GM12878 (cell line): Measurements from ENCODE around the gene ZNF618. TPM values are rescaled to one million over a fixed set of nuclear protein-coding genes. Genes with fewer than 3 reads are reported as not detected.

Experiments used
- ATAC-seq: fragments of 200-7000 bp; cut with Tn5 transposase; 3 replicates; pipeline ENCODE4 v1.9.1; 2020; ENCODE audit warnings: mild to moderate bottlenecking, moderate library complexity
- BruUV-seq: library from RNA; stranded (reverse); fragments of 400-500 nt; replicated peaks from 2 replicates; lab custom pipeline; 2021; lab: Mats Ljungman, UMichigan
- CTCF ChIA-PET: fragments of 300-600 bp; sonication (Branson Sonifier 250); formaldehyde crosslinking; extraction: SDS; loops from one replicate; lab custom pipeline; 2021; ENCODE audit warnings: inconsistent platforms; lab: Yijun Ruan, JAX
- POLR2A ChIA-PET: fragments of 350-600 bp; formaldehyde crosslinking; extraction: SDS; loops from one replicate; lab custom pipeline; 2021; ENCODE audit warnings: inconsistent platforms; lab: Charles Lee
- RAD21 ChIA-PET: fragments of 300-600 bp; sonication (Branson Sonifier 250); formaldehyde crosslinking; loops from one replicate; lab custom pipeline; 2023; ENCODE audit warnings: antibody characterized with exemption; ENCODE audit not compliant: unreplicated experiment; lab: Charles Lee
- SMC1A ChIA-PET: fragments of 300-600 bp; sonication (Branson Sonifier 250); formaldehyde crosslinking; loops from one replicate; lab custom pipeline; 2023; ENCODE audit not compliant: unreplicated experiment, uncharacterized antibody; lab: Charles Lee
- DNase-seq: peaks from one replicate; pipeline ENCODE4 v3.0.0-alpha.2; 2011; ENCODE audit warnings: low read depth, low spot score
- FAIRE-seq: peaks from 3 replicates; lab custom pipeline; 2011; peaks lifted over from hg19 to GRCh38; lab: Jason Lieb, UNC
- H2AFZ ChIP-seq: 2 replicates; pipeline ENCODE4 v1.6.0; 2011; ENCODE audit warnings: low read depth, low read length, control low read depth; ENCODE audit not compliant: control insufficient read depth
- H3K27ac ChIP-seq: 2 replicates; pipeline ENCODE4 v1.5.1; 2011; ENCODE audit warnings: control low read depth; ENCODE audit not compliant: control insufficient read depth, insufficient read depth
- H3K27me3 ChIP-seq, 2 experiments: replicated peaks in 1 of 2; 2 replicates each; pipeline versions ENCODE4 v1.6.0 to v1.6.1; 2011; ENCODE audit warnings: low read length in 1 of 2; ENCODE audit not compliant: control insufficient read depth in 2 of 2, insufficient read depth in 2 of 2
- H3K36me3 ChIP-seq, 2 experiments: 2 replicates each; pipeline ENCODE4 v1.5.1; 2011; ENCODE audit warnings: low read length in 1 of 2; ENCODE audit not compliant: control insufficient read depth in 2 of 2, insufficient read depth in 2 of 2
- H3K4me1 ChIP-seq: 2 replicates; pipeline ENCODE4 v1.6.1; 2011; ENCODE audit warnings: mild to moderate bottlenecking, low read length, moderate library complexity, mixed read lengths; ENCODE audit not compliant: control insufficient read depth, insufficient read depth
- H3K4me2 ChIP-seq: 2 replicates; pipeline ENCODE4 v1.6.0; 2011; ENCODE audit warnings: control low read depth; ENCODE audit not compliant: control insufficient read depth, insufficient read depth
- H3K4me3 ChIP-seq: fragments of 200-600 bp; sonication (generic); 2 replicates; pipeline ENCODE4 v1.5.1; 2016
- H3K79me2 ChIP-seq: 2 replicates; pipeline ENCODE4 v1.6.0; 2011; ENCODE audit warnings: low read length; ENCODE audit not compliant: control insufficient read depth, insufficient read depth
- H3K9ac ChIP-seq: 2 replicates; pipeline ENCODE4 v1.8.0; 2011; ENCODE audit warnings: low read length, control low read depth, mixed read lengths; ENCODE audit not compliant: control insufficient read depth, insufficient read depth
- H3K9me3 ChIP-seq: replicated peaks from 3 replicates; pipeline ENCODE4 v1.5.1; 2011; ENCODE audit warnings: mild to moderate bottlenecking, low read length; ENCODE audit not compliant: control insufficient read depth, insufficient read depth
- H4K20me1 ChIP-seq: 2 replicates; pipeline ENCODE4 v1.6.0; 2011; ENCODE audit not compliant: control insufficient read depth, insufficient read depth
- BMI1 ChIP-seq: fragments of 450-650 bp; IDR thresholded peaks from 2 replicates; pipeline ENCODE4 v1.6.1; 2016; ENCODE audit warnings: mild to moderate bottlenecking, moderate library complexity, borderline replicate concordance
- CREB1 ChIP-seq: IDR thresholded peaks from 2 replicates; pipeline ENCODE4 v1.6.1; 2012; ENCODE audit warnings: low read depth, mild to moderate bottlenecking, inconsistent platforms
- ESRRA ChIP-seq: IDR thresholded peaks from 2 replicates; pipeline ENCODE4 v1.6.1; 2012; ENCODE audit warnings: mild to moderate bottlenecking, low read length, improper control_type of control experiment
- FOXM1 ChIP-seq: IDR thresholded peaks from 2 replicates; pipeline ENCODE4 v1.6.1; 2012; ENCODE audit warnings: low read depth, mild to moderate bottlenecking, inconsistent platforms, low read length, moderate library complexity
- MEF2B ChIP-seq: fragments of 450-650 bp; IDR thresholded peaks from 2 replicates; pipeline ENCODE4 v1.6.1; 2018; ENCODE audit warnings: mild to moderate bottlenecking, moderate library complexity; ENCODE audit not compliant: partially characterized antibody, poor library complexity, severe bottlenecking
- POLR2AphosphoS2 ChIP-seq: IDR thresholded peaks from 2 replicates; pipeline ENCODE4 v1.6.1; 2011; ENCODE audit warnings: low read depth, mild to moderate bottlenecking, low read length, improper control_type of control experiment, moderate library complexity
- ZSCAN29 ChIP-seq: fragments of 450-650 bp; IDR thresholded peaks from 2 replicates; pipeline ENCODE4 v1.6.1; 2017; ENCODE audit warnings: mild to moderate bottlenecking, moderate library complexity
- WGBS: methylation state at CpG from one replicate; pipeline ENCODE4 v1.1.6; 2016; ENCODE audit warnings: low lambda C conversion rate; ENCODE audit not compliant: insufficient replicate concordance, insufficient coverage; ENCODE audit errors: missing lambda C conversion rate; 5-methylcytosine and 5-hydroxymethylcytosine counted together
- in situ Hi-C: fragments of 300-500 bp; cut with MboI; formaldehyde crosslinking; loops from 9 replicates; pipeline ENCODE4 v1.14.3; 2018; ENCODE audit warnings: mixed read lengths
- intact Hi-C: fragments of 100-400 bp; cut with micrococcal nuclease; formaldehyde crosslinking; loops from one replicate; pipeline ENCODE4 v1.14.2; 2022; ENCODE audit not compliant: unreplicated experiment
- polyA plus RNA-seq, 11 experiments: library from polyadenylated mRNA; depleted of rRNA in 4 of 11; unstranded in 6 of 11; stranded (reverse) in 5 of 11; fragments of >200 nt; fragmentation: Nextera tagmentation in 4 of 11; fragmentation: Illumina TruSeq in 1 of 11; extraction: Ambion mirVana in 4 of 11; extraction: Trizol in 1 of 11; gene quantifications; 1 replicate in 1 of 11; 2 replicates in 10 of 11; pipeline versions ENCODE4 v1.2.1 to v1.2.3, GENCODE V29; 2011 to 2016; ENCODE audit warnings: inconsistent platforms in 2 of 11, missing spikeins in 2 of 11, low read depth in 1 of 11
- total RNA-seq, 4 experiments: library from RNA; depleted of rRNA in 3 of 4; stranded (reverse); fragments of >200 nt in 3 of 4; fragmentation: Illumina TruSeq in 1 of 4; extraction: Trizol in 1 of 4; gene quantifications; 2 replicates each; pipeline versions ENCODE4 v1.2.1 to v1.2.3, GENCODE V29; 2013 to 2021
- TF ChIP-seq, protein P1 (sequence below): fragments of 450-650 bp; IDR thresholded peaks from 2 replicates; pipeline ENCODE4 v1.6.1; 2017; ENCODE audit warnings: antibody characterized with exemption, mild to moderate bottlenecking, moderate library complexity
- TF ChIP-seq, protein P2 (sequence below): fragments of 450-650 bp; IDR thresholded peaks from 2 replicates; pipeline ENCODE4 v1.6.1; 2016; ENCODE audit warnings: mild to moderate bottlenecking
- TF ChIP-seq, protein P3 (sequence below): fragments of 450-650 bp; IDR thresholded peaks from 2 replicates; pipeline ENCODE4 v1.6.1; 2017; ENCODE audit warnings: mild to moderate bottlenecking

Gene ZNF618
- total and polyA plus RNA-seq, 10 of the 15 experiments (the other 5 are each of a cell fraction or from before 2014, with no cell fraction given) = 0.01 to 0.24 (median 0.06) TPM; not detected in 2

DNA sequence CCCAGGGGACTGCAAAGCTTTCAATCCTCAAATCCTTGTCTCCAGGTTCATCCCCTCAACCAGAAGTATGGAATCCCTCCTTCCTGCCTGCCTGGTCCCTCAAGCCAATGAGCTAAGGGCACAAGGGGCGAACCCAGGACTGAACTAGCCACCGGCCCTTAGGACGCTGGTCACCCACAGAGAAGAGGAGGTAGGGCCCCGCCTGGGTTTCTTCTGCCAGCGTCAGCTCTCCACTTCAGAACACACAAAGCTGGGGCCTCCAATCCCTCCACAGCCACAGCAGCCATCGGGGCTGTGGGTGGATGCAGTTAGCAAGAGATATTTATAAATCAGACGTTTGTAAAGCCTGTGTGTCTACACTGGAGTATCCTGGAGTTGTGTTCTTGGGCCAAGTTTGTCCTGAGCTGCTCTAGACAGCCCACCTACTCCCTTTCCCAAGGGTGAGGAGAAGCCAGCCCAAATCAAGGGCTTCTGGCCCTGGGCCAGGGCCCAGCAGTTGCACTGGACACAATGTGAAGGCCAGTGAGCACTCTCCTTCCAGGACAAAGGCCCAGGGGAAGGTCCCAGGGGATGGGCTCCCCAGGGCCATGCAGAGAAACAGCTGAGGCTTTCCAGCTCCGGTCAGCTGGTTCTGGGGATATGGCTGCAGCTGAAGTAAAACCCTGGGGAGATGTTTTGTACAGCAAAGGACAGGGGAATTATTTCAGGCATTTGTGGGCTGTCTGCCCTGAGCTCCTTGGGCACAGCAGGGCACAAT lies 183.1 kb downstream of the ZNF618 start:
- H3K27ac ChIP-seq = no peak overlapping the region
- DNase-seq = no peak
- TF ChIP-seq MEF2B = peak; percentile 39
- TF ChIP-seq, protein P1, sequence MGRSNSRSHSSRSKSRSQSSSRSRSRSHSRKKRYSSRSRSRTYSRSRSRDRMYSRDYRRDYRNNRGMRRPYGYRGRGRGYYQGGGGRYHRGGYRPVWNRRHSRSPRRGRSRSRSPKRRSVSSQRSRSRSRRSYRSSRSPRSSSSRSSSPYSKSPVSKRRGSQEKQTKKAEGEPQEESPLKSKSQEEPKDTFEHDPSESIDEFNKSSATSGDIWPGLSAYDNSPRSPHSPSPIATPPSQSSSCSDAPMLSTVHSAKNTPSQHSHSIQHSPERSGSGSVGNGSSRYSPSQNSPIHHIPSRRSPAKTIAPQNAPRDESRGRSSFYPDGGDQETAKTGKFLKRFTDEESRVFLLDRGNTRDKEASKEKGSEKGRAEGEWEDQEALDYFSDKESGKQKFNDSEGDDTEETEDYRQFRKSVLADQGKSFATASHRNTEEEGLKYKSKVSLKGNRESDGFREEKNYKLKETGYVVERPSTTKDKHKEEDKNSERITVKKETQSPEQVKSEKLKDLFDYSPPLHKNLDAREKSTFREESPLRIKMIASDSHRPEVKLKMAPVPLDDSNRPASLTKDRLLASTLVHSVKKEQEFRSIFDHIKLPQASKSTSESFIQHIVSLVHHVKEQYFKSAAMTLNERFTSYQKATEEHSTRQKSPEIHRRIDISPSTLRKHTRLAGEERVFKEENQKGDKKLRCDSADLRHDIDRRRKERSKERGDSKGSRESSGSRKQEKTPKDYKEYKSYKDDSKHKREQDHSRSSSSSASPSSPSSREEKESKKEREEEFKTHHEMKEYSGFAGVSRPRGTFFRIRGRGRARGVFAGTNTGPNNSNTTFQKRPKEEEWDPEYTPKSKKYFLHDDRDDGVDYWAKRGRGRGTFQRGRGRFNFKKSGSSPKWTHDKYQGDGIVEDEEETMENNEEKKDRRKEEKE = no peak
- no peak for FAIRE-seq
- no peak overlapping the region for H3K4me3 ChIP-seq
- 36% methylated on average over 8 of the region's 8 CpGs for WGBS
- no peak overlapping the region for H3K9ac ChIP-seq
- H2AFZ ChIP-seq = no peak overlapping the region
- no peaks in the 10 kb centered on the region for H3K9me3 ChIP-seq
- RAD21 ChIA-PET = no interaction called here
- BruUV-seq = no TSS peak
- no peaks in the 10 kb centered on the region for H3K36me3 ChIP-seq
- POLR2A ChIA-PET = no interaction called here
- CTCF ChIA-PET = no interaction called here
- no peaks in the 10 kb centered on the region for H3K4me1 ChIP-seq
- H4K20me1 ChIP-seq = no peaks in the 10 kb centered on the region
- H3K4me2 ChIP-seq = no peak overlapping the region
- intact Hi-C loops (no loop called here), in situ Hi-C loops (no loop called here)
- H3K27me3 ChIP-seq = no peaks in the 10 kb centered on the region
- no peaks in the 10 kb centered on the region for H3K79me2 ChIP-seq
- no peak for ATAC-seq
- SMC1A ChIA-PET = no interaction called here

DNA sequence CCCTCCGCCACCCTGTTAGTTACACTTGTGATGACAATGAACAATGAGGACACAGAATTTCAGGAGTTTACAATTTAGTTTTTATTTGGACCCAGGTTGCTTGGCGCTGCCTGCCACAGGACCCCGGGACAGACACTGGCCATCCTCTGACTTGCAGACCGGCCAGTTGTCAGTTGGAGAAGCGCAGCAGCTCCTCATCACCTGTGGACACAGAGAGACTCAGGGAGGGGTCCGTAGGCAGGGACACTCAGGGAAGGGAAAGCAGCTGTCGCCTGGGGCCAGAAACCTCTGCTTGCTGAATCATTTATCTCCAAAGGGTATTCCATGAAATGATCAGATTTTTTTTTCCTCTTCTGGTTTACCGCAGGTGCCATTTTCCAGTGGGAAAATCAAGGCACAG lies 184.0 kb downstream of the ZNF618 start:
- Histone ChIP-seq H3K27ac (no peak overlapping the region), H3K79me2 (no peaks in the 10 kb centered on the region), H3K9me3 (no peaks in the 10 kb centered on the region), H4K20me1 (no peaks in the 10 kb centered on the region), H3K4me1 (no peaks in the 10 kb centered on the region), H3K4me2 (no peak overlapping the region), H3K27me3 (no peaks in the 10 kb centered on the region), H3K9ac (no peak overlapping the region), H3K36me3 (no peaks in the 10 kb centered on the region), H3K4me3 (no peak overlapping the region), H2AFZ (no peak overlapping the region)
- BruUV-seq = no TSS peak
- intact Hi-C loops = no loop called here
- ChIA-PET CTCF (interaction anchor here (0.7 kb wide), 1 partner anchor 13 kb away, joined by 3 read pairs; no protein-coding TSS in a partner anchor), RAD21 (no interaction called here), POLR2A (no interaction called here), SMC1A (no interaction called here)
- 41% methylated on average over 8 of the region's 8 CpGs for WGBS
- in situ Hi-C loops = no loop called here
- FAIRE-seq (no peak), ATAC-seq (no peak), DNase-seq (no peak)
- TF ChIP-seq, protein P2, sequence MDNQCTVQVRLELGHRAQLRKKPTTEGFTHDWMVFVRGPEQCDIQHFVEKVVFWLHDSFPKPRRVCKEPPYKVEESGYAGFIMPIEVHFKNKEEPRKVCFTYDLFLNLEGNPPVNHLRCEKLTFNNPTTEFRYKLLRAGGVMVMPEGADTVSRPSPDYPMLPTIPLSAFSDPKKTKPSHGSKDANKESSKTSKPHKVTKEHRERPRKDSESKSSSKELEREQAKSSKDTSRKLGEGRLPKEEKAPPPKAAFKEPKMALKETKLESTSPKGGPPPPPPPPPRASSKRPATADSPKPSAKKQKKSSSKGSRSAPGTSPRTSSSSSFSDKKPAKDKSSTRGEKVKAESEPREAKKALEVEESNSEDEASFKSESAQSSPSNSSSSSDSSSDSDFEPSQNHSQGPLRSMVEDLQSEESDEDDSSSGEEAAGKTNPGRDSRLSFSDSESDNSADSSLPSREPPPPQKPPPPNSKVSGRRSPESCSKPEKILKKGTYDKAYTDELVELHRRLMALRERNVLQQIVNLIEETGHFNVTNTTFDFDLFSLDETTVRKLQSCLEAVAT = no peak
- TF ChIP-seq, protein P3, sequence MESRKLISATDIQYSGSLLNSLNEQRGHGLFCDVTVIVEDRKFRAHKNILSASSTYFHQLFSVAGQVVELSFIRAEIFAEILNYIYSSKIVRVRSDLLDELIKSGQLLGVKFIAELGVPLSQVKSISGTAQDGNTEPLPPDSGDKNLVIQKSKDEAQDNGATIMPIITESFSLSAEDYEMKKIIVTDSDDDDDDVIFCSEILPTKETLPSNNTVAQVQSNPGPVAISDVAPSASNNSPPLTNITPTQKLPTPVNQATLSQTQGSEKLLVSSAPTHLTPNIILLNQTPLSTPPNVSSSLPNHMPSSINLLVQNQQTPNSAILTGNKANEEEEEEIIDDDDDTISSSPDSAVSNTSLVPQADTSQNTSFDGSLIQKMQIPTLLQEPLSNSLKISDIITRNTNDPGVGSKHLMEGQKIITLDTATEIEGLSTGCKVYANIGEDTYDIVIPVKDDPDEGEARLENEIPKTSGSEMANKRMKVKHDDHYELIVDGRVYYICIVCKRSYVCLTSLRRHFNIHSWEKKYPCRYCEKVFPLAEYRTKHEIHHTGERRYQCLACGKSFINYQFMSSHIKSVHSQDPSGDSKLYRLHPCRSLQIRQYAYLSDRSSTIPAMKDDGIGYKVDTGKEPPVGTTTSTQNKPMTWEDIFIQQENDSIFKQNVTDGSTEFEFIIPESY = no peak
- no peak for TF ChIP-seq POLR2AphosphoS2
- TF ChIP-seq ESRRA = no peak
- no peak for TF ChIP-seq ZSCAN29
- no peak for TF ChIP-seq FOXM1
- TF ChIP-seq BMI1 = no peak
- TF ChIP-seq CREB1 = no peak
